GM12801 (cell line): ENCODE measurements around the gene NR2F2.

ENCODE experiments used
- CTCF ChIP-seq: IDR thresholded peaks from one replicate; pipeline ENCODE4 v1.5.1; 2011; ENCODE audit warnings: control low read depth; ENCODE audit not compliant: insufficient read length; ENCODE audit errors: extremely low read depth

Gene NR2F2

DNA sequence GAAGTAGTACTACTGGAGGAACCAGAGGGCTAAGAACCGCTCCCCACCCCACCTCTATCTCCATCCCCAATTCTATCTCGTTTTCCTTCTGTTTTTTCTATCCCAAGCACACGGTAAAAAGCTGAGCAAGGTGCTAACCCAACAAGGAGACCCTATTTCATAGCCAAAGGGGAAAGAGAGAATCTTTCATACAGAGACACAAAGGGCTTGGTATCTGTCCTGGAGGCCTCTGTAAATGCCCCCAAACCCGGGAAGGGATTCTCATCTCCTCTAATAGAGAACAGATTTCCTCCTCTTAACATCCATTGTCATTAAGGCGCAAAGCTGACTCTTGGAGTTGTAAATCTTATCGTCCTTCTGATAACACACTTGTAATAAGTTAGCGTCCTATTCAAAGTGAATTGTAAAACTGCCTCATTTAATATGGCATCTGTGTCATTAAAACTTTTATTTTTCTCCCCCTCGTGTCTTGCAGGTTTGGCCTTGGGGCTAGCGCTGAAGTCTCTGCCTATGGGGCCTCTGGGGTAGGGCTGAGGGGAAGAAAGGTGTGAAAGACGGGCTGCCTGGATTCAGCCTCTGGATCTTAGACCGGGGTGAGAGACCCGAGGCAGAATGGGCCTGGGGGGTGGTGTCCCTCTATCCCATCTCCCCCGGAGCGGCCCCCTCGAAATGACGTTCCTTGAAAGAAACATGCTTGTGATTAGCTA is 12.1 kb downstream of the NR2F2 start:
- TF ChIP-seq CTCF, result no peak

DNA sequence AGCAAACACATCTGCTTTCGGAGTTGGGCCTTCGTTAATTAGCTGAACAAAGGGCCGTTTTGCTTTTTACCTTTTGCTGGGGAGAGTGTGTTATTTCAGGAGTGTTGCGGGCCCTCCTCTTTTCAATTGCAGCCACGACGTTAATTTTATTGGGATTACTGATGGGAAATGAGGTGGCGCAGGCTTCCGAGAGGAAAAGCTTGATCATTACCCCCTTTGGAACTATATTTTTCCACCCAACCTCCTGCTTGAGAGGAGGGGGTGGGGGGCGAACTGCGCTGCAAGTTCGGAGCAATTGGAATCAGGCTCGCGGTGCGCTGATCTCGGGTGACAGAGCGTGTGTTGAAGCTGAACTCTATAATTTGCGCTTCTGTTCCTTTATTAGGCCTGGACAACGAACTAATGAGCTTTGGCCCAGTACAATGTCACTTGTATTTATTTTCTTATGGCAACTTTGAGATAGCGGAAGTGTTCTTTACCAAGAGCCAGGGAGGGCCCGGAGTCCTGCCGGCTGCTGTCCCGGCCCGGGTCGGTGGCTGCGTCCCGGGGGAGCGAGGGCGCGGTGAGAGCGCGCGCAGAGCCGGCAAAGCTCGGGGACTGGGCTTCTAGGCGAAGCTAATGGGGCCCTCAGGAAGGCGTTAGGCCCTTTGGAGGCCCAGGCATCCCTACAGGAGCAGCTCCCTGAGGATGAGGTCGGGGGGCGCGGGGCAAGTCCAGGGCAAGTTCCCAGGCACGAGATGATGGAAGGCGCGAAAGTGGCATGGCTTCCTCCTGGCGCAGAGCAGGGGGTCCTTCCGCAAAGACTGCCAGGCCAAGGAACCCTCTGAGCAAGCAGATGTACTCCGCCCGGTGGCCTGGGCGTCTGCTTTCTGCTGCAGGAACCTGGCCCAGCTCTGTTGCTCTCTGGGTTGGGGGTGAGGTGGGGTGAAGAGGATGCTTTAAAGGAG is 12.9 kb downstream of the NR2F2 start:
- TF ChIP-seq CTCF, result no peak

GRCh38 chr15:96344060-96344705 is 13.7 kb downstream of the NR2F2 start:
- TF ChIP-seq CTCF, result no peak

- no peak for TF ChIP-seq CTCF
Measured at GRCh38 chr15:96344706-96345559, 14.4 kb downstream of the NR2F2 start.

DNA sequence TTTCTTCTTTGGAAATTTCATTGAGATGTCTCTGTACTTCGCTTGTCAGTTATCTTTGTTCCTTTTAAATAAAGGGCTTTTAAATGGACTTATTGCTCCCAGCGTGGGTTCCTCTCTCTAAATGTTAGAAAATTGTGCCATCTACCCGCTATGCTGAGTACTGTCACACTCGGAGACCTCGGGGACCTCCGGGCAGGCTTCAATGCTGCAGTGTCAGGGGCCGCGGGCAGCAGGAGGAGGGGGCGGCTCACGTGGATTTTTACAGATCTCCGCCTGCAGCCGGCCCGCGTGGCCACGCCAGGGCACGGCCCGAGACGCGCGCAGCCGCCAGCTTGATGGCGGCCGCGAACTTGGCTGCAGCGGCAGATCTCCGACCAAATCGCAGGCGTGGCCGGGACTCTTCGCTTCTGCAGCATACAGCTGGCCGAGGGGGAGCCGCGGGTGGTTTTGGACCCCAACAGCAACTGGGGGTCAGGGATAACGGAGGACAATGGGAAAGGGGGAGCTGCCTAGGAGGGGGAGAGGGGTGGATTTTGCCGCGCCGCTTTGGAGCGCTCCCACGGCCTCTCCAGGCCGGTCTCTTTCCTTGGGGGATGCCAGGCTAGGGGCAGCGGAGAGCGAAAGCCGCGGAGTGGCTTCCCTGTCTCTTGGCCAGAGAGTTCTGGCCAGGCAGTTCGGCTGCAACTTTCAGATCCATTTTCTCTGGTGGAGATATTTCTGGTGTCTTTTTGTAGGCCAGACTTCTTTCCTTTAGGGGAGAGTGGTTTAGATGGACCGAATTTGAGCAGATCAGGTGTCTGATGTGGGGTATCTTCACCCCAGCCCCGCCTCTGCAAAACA is 15.3 kb downstream of the NR2F2 start:
- no peak for TF ChIP-seq CTCF

- TF ChIP-seq CTCF, result no peak
Measured at GRCh38 chr15:96346409-96346970, 16.0 kb downstream of the NR2F2 start.
